IMR-90 (cell line): Measurements from ENCODE around the gene NRG4. TPM values are rescaled to one million over a fixed set of nuclear protein-coding genes. Genes with fewer than 3 reads are reported as not detected.

Experiments
- ATAC-seq: fragments of 200-7000 bp; cut with Tn5 transposase; 2 replicates; pipeline ENCODE4 v1.9.1; 2020; ENCODE audit warnings: low read depth, mild to moderate bottlenecking, moderate library complexity
- BruUV-seq: library from RNA; stranded (reverse); fragments of 400-500 nt; replicated peaks from 2 replicates; lab custom pipeline; 2021; lab: Mats Ljungman, UMichigan
- CTCF ChIA-PET: fragments of 300-600 bp; formaldehyde crosslinking; extraction: SDS; loops from one replicate; lab custom pipeline; 2021; ENCODE audit warnings: antibody characterized with exemption; lab: Yijun Ruan, JAX
- POLR2A ChIA-PET: fragments of 300-600 bp; sonication (Branson Sonifier 250); formaldehyde crosslinking; loops from one replicate; lab custom pipeline; 2022; ENCODE audit warnings: antibody characterized with exemption; ENCODE audit not compliant: unreplicated experiment; lab: Charles Lee
- DNase-seq: peaks from one replicate; pipeline ENCODE4 v3.0.0; 2013
- H2AFZ ChIP-seq: replicated peaks from 2 replicates; pipeline ENCODE3; 2013; ENCODE audit warnings: low read length, mild to moderate bottlenecking; ENCODE audit not compliant: poor library complexity
- H2AK5ac ChIP-seq: 2 replicates; pipeline ENCODE4 v1.6.1; 2013; ENCODE audit warnings: low read depth, low read length, inconsistent platforms
- H2AK9ac ChIP-seq: replicated peaks from 2 replicates; pipeline ENCODE3; 2013; ENCODE audit warnings: mild to moderate bottlenecking, low read depth, low read length, moderate library complexity; ENCODE audit not compliant: poor library complexity
- H2BK120ac ChIP-seq: 2 replicates; pipeline ENCODE4 v1.6.1; 2013; ENCODE audit warnings: low read depth, low read length, inconsistent platforms
- H2BK15ac ChIP-seq: 3 replicates; pipeline ENCODE4 v1.6.1; 2013; ENCODE audit warnings: low read depth, low read length, inconsistent platforms
- H2BK20ac ChIP-seq: 2 replicates; pipeline ENCODE4 v1.6.1; 2013; ENCODE audit warnings: low read depth, mild to moderate bottlenecking, inconsistent platforms, low read length, moderate library complexity
- H2BK5ac ChIP-seq: 2 replicates; pipeline ENCODE4 v1.6.1; 2013; ENCODE audit warnings: mild to moderate bottlenecking, low read depth, low read length, inconsistent platforms; ENCODE audit not compliant: poor library complexity, severe bottlenecking
- H3K14ac ChIP-seq: replicated peaks from 2 replicates; pipeline ENCODE4 v1.6.1; 2013; ENCODE audit warnings: low read depth, low read length, inconsistent platforms
- H3K18ac ChIP-seq: 2 replicates; pipeline ENCODE4 v1.6.1; 2013; ENCODE audit warnings: low read depth, low read length, control low read depth
- H3K23ac ChIP-seq: 2 replicates; pipeline ENCODE4 v1.6.1; 2013; ENCODE audit warnings: low read depth, low read length, inconsistent platforms
- H3K27ac ChIP-seq: 2 replicates; pipeline ENCODE4 v1.5.1; 2013; ENCODE audit warnings: mild to moderate bottlenecking, control low read depth, low read length; ENCODE audit not compliant: insufficient read depth
- H3K27me3 ChIP-seq: 2 replicates; pipeline ENCODE4 v1.6.1; 2013; ENCODE audit warnings: low read length; ENCODE audit not compliant: control insufficient read depth, insufficient read depth
- H3K36me3 ChIP-seq: 2 replicates; pipeline ENCODE4 v1.6.1; 2013; ENCODE audit warnings: low read length, mixed read lengths; ENCODE audit not compliant: control insufficient read depth, insufficient read depth
- H3K4ac ChIP-seq: 2 replicates; pipeline ENCODE4 v1.6.1; 2013; ENCODE audit warnings: low read depth, low read length, inconsistent platforms
- H3K4me1 ChIP-seq: 2 replicates; pipeline ENCODE4 v1.6.1; 2013; ENCODE audit warnings: low read length, mixed read lengths; ENCODE audit not compliant: control insufficient read depth, insufficient read depth
- H3K4me2 ChIP-seq: 2 replicates; pipeline ENCODE4 v1.6.1; 2013; ENCODE audit warnings: low read depth, mild to moderate bottlenecking, control low read depth, low read length, moderate library complexity
- H3K4me3 ChIP-seq: 2 replicates; pipeline ENCODE4 v1.5.1; 2013; ENCODE audit warnings: low read depth, mild to moderate bottlenecking, control low read depth, low read length, moderate library complexity; ENCODE audit not compliant: insufficient read depth
- H3K56ac ChIP-seq: 2 replicates; pipeline ENCODE4 v1.6.1; 2013; ENCODE audit warnings: low read length, inconsistent platforms; ENCODE audit not compliant: insufficient read depth; ENCODE audit errors: extremely low read depth
- H3K79me1 ChIP-seq, 2 experiments: 2 replicates each; pipeline ENCODE4 v1.6.1; 2013; ENCODE audit warnings: low read length in 2 of 2, inconsistent platforms in 1 of 2, low read depth in 1 of 2
- H3K9ac ChIP-seq: 2 replicates; pipeline ENCODE4 v1.6.1; 2013; ENCODE audit warnings: low read depth, low read length, control low read depth
- H3K9me1 ChIP-seq: 2 replicates; pipeline ENCODE4 v1.6.1; 2013; ENCODE audit warnings: low read length, inconsistent platforms; ENCODE audit not compliant: insufficient read depth
- H3K9me3 ChIP-seq: 2 replicates; pipeline ENCODE4 v1.6.1; 2013; ENCODE audit warnings: low read length; ENCODE audit not compliant: control insufficient read depth, insufficient read depth
- H4K20me1 ChIP-seq: 2 replicates; pipeline ENCODE4 v1.6.1; 2013; ENCODE audit warnings: low read length, inconsistent platforms; ENCODE audit not compliant: insufficient read depth
- H4K5ac ChIP-seq: 2 replicates; pipeline ENCODE4 v1.6.1; 2013; ENCODE audit warnings: mild to moderate bottlenecking, low read depth, low read length, control low read depth
- H4K8ac ChIP-seq, 2 experiments: 2 replicates each; pipeline ENCODE4 v1.6.1; 2013; ENCODE audit warnings: low read depth in 2 of 2, low read length in 2 of 2, control low read depth in 1 of 2, inconsistent platforms in 1 of 2
- H4K91ac ChIP-seq: 2 replicates; pipeline ENCODE4 v1.6.1; 2013; ENCODE audit warnings: low read depth, low read length, inconsistent platforms; ENCODE audit not compliant: insufficient read depth
- MXI1 ChIP-seq: IDR thresholded peaks from 2 replicates; pipeline ENCODE4 v1.6.1; 2012; ENCODE audit warnings: low read depth, mild to moderate bottlenecking, low read length, moderate library complexity, borderline replicate concordance
- SMC3 ChIP-seq: fragments of 150-350 bp; IDR thresholded peaks from 2 replicates; pipeline ENCODE4 v1.6.1; 2016; ENCODE audit warnings: low read depth, mild to moderate bottlenecking, antibody characterized with exemption, low read length, moderate library complexity
- WGBS, 2 experiments: methylation state at CpG; one replicate each; pipeline versions ENCODE4 v1.1.5 to v1.1.7; 2013; ENCODE audit warnings: missing lambda C conversion rate in 2 of 2; ENCODE audit not compliant: insufficient read length in 1 of 2; ENCODE audit errors: extremely low coverage in 2 of 2; 5-methylcytosine and 5-hydroxymethylcytosine counted together
- dilution Hi-C: fragments of 300-500 bp; cut with HindIII; formaldehyde crosslinking; loops from one replicate; pipeline ENCODE4 v1.14.3; 2018; ENCODE audit warnings: low sequenced_read_pairs; ENCODE audit not compliant: unreplicated experiment
- in situ Hi-C: fragments of 300-500 bp; cut with MboI; formaldehyde crosslinking; loops from 3 replicates; pipeline ENCODE4 v1.14.3; 2019; ENCODE audit warnings: low sequenced_read_pairs, inconsistent platforms, mixed read lengths
- intact Hi-C: fragments of 100-400 bp; cut with micrococcal nuclease; formaldehyde crosslinking; loops from 2 replicates; pipeline ENCODE4 v1.10.0; 2022
- polyA plus RNA-seq, 3 experiments: library from polyadenylated mRNA; depleted of rRNA; stranded (reverse); fragments of >200 nt; gene quantifications; 2 replicates each; pipeline ENCODE4 v1.2.3, GENCODE V29; 2012; ENCODE audit warnings: low replicate concordance in 1 of 3
- total RNA-seq: library from RNA; depleted of rRNA; stranded (reverse); fragments of >200 nt; gene quantifications from 2 replicates; pipeline ENCODE4 v1.2.3, GENCODE V29; 2012

NRG4 gene
- total and polyA plus RNA-seq, 2 of the 4 experiments (the other 2 are of a cell fraction) = not detected

GRCh38 chr15:75918135-75918534 lies 94.1 kb downstream of the NRG4 start:
- TF ChIP-seq MXI1 = no peak
- TF ChIP-seq SMC3 = no peak
- Histone ChIP-seq H3K9ac (no peak overlapping the region), H3K79me1 (peaks cover 23 to 60% of the 10 kb centered on the region in 2 experiments), H3K14ac (no peak overlapping the region), H3K56ac (no peak overlapping the region), H3K4me2 (no peak overlapping the region), H3K23ac (no peak overlapping the region), H2AK9ac (no peak overlapping the region), H3K9me3 (no peaks in the 10 kb centered on the region), H2AFZ (no peak overlapping the region), H3K4ac (no peak overlapping the region), H4K91ac (no peak overlapping the region), H3K18ac (no peak overlapping the region), H3K27ac (no peak overlapping the region), H3K36me3 (peaks cover 14% of the 10 kb centered on the region), H2BK15ac (no peak overlapping the region), H3K27me3 (no peaks in the 10 kb centered on the region), H2BK5ac (no peak overlapping the region), H2BK120ac (no peak overlapping the region), H4K20me1 (peaks cover 30% of the 10 kb centered on the region), H3K4me1 (peaks cover 4% of the 10 kb centered on the region), H4K8ac (no peak overlapping the region), H3K4me3 (no peak overlapping the region), H2BK20ac (no peak overlapping the region), H3K9me1 (peaks cover 12% of the 10 kb centered on the region), H4K5ac (no peak overlapping the region), H2AK5ac (no peak overlapping the region)
- ChIA-PET POLR2A (no interaction called here), CTCF (interaction anchor here (0.6 to 1.1 kb wide), 2 partner anchors 10 to 11 kb away, joined by 3 to 4 read pairs; no protein-coding TSS in a partner anchor)
- DNase-seq (no peak), ATAC-seq (no peak)
- dilution Hi-C loops = no loop called here
- no TSS peak for BruUV-seq
- intact Hi-C loops = no loop called here
- in situ Hi-C loops = no loop called here
- no CpG with 5 or more reads among the region's 1 CpG for WGBS, 2 experiments
